Right ventricle myocardium superior (tissue), 1 donor: Measurements from ENCODE around the gene IGFALS. TPM values are rescaled to one million over a fixed set of nuclear protein-coding genes. Genes with fewer than 3 reads are reported as not detected.

Experiments used
- ATAC-seq: fragments of 200-7000 bp; cut with Tn5 transposase; one replicate; pipeline ENCODE4 v1.9.1; 2020; ENCODE audit warnings: mild to moderate bottlenecking; ENCODE audit not compliant: poor library complexity
- DNase-seq: peaks from one replicate; pipeline ENCODE4 v3.0.0-alpha.2; 2020
- intact Hi-C: fragments of 100-400 bp; cut with DNase I; formaldehyde crosslinking; loops from one replicate; pipeline ENCODE4 v1.11.2; 2022
- total RNA-seq: library from RNA; stranded (reverse); fragmentation: NEBNext Ultra II Directional; extraction: Animal tissue kit (Norgen Biotek cat#: 25700); gene quantifications from one replicate; pipeline ENCODE4 v1.2.1, GENCODE V29; 2021
- donor health status: DM: no; HTN: yes; CAD: no; lungs with severe emphysema.

Gene IGFALS
- total RNA-seq, 1 donor from 2014 or later, result 0.11 TPM

DNA sequence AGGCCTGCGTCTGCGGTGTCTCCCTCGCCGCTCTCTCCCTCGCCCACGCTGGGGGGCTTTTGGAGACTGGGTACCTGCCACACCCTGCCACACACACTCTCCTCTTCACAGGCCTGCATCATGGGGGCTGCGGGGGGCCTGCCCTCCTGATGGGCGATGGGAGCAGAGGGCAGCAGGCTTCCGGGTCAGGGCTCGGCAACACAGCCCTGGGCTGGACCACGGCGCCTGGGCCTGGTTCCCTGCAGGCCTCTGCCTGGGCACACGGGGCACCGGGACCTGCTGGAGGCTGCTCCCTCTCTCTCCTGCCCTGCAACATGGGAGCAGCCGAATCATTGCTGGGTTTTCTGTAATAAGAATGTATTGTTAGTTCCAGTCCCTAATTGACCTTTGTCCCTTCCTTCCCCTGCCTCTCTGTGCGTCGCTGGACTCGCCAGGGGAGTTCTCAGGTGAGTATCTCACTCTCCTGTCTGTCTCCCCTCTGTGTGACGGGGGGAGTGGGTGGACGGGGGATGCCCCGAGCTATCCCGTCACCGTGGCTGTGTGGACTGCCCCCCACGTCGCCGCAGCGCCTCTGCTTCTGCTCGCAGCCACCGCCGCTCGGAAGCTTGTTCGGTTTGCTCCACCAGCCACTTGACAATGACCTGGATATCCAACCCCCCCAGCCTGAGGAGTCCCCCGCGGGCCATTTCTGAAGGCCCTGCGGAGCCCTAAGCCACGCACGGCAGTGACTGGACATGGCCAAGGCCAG, 35.6 kb downstream of the IGFALS start:
- intact Hi-C loops, result no loop called here
- DNase-seq (no peak), ATAC-seq (no peak)

DNA sequence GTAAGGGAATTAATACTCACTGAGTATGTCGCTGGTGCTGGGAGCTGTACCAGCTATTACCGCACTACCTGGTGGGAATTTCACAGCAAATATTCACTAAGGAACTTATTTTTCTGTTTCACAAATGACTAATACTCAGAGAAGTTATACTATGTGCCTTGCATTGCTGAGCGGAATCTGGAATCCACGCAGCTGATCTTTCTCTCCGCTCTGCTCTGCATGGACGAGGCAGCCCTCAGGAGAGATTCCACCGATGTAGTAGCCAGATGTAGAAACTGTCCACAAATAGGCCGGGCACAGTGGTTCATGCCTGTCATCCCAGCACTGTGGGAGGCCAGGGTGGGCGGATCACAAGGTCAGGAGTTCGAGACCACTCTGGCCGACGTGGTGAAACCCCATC, 39.3 kb downstream of the IGFALS start:
- DNase-seq (no peak), ATAC-seq (no peak)
- intact Hi-C loops, result no loop called here

DNA sequence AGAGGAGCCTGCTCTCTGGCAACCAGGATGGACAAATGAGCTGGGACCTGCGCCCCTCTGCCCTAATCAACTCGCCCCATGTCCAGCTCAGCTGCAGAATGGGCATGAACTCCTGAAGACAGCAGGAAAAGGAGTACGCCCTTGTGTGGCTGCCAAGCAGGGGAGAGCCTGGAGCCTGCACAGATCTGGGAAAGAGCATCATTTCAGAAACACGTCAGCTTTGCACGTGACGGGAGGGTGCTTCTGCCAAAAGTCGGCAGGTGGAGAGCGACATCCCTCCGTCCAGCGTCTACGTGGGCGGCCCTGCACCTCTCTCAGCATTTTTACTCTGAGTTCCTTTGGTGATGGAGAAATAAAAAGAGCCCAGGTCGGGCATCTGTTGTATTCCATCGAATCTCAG, 40.7 kb downstream of the IGFALS start:
- no peak for DNase-seq
- ATAC-seq, result no peak

DNA sequence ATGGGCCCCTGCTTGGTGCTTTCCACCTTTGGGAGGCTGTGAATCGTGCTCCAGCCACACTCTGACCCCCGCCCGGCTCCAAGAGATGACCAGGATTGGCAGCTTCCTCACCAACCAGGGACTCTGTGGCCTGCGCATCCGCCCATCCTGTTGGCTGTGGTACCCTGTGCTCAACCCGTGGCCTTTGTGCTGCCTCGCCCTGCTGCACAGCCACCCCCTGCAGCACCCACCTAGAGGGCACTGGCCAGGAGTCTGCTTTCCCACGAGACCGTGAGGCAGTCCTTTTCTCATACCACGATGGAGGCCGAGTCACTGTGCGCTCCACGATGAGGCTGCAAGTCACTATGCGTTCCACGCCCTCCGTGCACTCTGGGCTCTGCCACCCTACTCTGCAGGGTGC, 41.6 kb downstream of the IGFALS start:
- intact Hi-C loops, result no loop called here
- no peak for DNase-seq
- ATAC-seq, result no peak

More for the DNA sequence above, 40.7 kb downstream of the IGFALS start:
- intact Hi-C loops, result no loop called here

DNA sequence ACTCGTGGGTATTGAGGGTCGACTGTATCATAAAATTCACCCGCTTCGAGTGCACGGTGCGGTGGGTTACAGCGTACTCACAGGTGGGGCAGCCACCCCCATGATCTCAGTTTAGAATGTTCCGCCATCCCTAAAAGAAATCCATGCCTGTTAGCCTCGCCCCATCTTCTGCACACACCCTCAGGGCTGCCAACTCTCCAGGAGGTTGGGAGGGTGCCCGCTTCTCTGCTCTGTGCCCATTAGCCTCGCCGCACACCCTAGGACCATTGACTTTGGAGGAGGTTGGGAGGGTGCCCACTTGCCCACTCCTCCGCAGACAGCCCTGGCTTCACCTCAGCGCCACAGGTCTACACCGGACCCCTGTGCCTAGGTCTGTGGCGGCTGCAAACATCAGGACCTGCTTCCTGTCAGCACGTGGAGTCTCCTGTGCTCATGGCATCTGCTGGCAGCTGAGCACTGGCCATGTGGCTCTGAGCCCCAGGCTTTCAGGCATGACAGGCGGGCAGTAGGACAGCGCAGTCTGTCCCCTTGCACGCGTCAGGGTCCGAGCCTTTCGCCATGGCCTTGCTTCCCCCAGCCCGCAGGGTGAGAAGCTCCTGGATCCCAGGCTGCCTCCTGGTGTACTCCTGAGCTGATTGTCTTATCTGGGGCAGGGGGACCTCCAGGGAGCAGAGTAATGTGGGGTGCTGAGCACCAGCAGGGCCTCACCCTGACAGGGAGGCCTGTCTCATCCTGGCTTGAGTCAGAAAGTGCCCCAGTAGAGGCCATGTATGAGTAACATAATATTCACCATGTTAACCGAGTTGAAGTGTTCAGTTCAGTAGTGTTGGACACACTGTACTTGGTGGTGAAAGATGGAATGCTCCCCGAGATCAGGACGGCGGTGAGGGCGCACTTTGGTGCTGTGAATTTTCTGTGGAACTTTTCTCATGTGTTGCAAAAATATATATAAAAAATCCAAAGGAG, 44.1 kb downstream of the IGFALS start:
- intact Hi-C loops, result no loop called here
- DNase-seq (no peak), ATAC-seq (no peak)

DNA sequence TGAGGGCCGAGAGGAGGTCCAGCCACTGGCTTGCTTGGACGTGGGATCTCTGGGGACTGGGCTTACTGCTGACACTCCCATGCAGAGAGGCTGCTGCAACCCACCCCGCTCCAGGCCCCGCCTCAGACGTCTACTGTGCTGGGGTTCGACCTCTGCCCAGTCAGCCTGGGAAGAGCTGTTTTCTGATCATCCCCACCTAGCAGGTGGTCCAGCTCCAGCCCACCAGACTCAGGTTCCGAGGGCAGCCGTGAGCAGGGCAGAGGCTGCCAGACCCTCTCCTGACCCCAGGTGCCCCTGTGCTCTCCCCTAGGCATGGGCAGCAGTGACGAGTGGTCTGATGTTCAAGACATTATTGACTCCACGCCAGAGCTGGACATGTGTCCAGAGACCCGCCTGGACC, 45.6 kb downstream of the IGFALS start:
- intact Hi-C loops, result no loop called here
- DNase-seq (no peak), ATAC-seq (no peak)

DNA sequence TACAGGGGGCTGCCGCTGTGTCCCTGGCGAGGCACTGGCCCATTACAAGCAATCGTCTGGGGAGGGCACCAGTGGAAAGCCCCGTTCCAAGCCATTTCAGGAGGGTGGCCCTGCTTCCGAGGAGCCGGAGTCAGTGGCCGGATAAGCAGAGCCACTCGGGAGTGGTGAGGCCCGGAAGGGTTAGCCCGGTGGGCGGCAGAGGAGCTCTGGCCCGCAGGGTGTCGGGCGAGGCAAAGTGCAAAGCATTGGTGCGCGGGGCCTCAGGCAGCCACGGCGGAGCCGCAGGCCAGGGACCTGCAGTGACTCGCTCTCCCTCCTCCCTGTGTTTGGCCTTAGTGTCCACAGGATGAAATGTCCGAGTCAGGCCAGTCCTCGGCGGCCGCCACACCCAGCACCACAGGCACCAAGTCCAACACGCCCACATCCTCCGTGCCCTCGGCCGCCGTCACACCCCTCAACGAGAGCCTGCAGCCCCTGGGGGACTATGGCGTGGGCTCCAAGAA, 46.8 kb downstream of the IGFALS start:
- DNase-seq, result no peak
- ATAC-seq, result no peak
- intact Hi-C loops, result no loop called here

DNA sequence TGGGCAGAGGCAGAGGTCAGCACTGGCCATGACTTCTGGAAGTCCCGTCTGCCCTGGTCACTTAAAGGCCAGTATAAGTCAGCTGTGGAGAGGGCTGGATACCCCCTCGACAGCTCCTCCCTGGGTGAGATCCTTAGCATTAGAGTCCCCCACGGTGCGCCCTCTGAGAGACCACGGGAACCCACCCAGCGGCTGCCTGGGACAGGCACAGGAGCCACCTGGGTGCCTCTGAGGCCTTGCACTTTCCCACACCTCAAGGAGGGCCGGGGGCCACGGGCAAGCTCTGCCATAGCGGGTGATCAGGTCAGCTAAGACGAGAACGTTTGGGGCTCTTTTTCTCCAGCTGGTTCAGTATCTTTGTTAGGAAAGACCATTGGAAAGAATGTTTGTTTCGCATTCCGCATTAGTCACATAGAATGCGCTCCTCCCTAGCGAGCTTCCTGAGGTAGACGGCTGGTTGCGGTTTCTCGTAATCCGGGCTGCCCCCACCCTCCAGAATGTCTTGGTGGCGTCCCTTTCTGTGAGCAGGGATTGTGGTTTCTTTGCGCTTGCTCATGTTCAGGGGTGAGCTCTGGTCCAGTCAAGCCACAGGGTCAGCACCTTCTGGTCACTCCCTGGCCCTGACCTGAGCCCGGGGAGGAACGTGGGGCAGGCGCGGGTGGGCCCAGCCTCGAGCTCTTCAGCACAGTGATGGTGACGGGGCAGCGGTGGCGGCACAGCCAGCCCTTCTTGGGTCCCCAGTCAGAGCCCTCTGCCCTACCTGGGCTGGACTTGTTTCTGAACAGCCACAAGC, 47.4 kb downstream of the IGFALS start:
- ATAC-seq (no peak), DNase-seq (no peak)
- intact Hi-C loops, result no loop called here

DNA sequence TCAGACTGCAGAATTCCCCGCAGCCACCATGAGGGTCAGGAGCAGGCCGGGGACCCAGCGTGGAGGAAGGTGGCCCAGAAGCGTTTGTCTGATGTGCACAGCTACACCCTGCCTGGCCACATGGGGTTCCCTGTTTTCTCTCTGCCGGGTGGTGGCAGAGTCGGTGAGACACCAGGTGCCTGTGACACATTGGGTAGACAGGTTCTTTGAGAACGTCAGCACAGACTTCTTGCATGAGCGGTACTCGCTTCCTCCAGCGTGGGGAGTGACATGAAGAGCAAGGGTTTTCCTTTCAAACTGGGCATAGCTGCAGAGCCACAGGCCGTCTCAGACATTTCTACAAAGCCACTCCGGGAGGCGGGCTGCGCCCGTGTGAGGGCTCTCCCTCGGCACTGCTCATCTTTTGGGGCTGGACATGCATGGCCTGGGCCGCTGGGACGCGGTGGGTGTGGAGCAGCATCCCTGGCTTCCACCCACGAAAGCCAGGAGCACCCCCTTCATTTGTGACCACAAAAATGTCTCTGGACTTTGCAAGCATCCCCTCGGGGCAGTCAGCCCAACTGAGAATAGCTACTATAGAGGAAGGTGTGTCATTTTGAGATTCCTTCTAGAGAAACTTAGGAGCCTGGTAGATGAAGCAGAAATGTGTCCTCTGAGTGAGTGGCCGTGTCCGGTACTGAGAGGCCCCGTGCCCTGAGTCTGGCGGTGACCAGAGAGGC, 48.2 kb downstream of the IGFALS start:
- ATAC-seq (no peak), DNase-seq (no peak)
- intact Hi-C loops, result no loop called here

DNA sequence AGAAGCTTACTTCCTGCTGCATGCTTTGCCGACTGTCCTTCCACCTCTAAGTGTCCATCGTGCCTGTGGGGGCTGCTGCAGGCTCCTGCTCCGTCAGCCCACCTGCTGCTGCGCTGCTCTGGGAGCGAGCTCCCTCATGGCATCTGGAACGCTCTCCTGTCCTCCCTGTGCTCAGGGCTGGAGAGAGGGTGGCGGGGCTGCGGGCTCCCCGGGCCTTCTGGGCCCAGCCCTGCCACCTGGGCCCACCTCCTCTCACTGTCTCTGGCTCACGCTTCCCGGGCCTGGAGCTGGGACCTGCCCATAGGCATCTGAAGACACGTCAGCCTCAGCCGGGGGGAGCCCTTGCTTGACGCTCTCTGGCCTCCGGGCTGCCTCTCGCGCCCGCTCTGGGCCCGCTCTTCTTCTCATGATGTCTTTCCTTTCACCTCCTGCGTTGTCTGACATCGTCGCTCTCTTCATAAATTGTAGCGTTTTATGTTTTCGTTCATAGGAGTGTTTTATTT, 49.1 kb downstream of the IGFALS start:
- ATAC-seq, result no peak
- intact Hi-C loops, result no loop called here

DNA sequence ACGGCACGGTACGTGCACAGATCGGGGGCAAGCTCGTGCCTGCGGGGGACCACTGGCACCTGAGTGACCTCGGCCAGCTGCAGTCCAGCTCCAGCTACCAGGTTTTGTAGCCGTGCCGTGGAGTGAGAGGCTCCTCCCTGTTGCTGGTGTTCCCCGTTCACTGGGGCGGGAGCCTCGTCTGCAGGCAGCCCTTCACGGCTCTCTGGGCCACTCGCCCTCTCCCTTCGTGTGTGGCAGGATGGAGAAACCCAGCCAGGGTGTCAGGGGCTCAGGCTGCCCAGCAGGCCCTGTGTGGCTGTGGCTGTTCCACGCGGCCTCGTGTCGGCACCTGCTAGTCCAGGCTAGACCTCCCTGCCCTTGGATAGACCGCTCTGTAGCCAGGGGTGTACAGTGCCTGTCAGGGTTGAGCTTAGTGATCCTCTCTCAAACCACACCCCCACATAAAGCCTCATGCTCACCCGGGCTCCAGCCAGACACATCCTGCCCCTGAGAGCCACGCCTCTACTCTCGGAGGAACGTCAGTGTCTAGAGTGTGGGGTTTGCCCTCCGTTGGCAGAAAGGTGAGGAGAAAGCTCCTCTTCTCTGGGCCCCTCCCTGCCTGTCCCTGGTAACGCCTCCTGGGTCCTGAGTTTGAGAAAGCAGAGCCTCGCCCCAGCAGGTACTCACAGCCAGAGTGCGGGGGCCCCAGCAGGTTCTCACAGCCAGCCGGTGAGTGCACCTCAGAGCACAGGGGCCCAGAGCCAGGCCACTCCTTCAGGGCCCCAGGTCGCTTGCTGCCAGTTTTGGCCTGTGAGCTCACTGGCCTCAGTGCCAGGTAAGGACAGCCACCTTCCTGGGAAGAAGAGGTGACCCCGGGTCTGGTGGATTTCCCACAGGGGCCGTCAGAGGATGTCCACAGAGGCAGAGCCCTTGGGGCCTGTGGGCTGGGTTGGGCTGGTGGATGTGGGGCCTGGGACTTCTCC, 49.8 kb downstream of the IGFALS start:
- intact Hi-C loops, result no loop called here
- DNase-seq (no peak), ATAC-seq (no peak)

More for the DNA sequence above, 49.1 kb downstream of the IGFALS start:
- no peak for DNase-seq

DNA sequence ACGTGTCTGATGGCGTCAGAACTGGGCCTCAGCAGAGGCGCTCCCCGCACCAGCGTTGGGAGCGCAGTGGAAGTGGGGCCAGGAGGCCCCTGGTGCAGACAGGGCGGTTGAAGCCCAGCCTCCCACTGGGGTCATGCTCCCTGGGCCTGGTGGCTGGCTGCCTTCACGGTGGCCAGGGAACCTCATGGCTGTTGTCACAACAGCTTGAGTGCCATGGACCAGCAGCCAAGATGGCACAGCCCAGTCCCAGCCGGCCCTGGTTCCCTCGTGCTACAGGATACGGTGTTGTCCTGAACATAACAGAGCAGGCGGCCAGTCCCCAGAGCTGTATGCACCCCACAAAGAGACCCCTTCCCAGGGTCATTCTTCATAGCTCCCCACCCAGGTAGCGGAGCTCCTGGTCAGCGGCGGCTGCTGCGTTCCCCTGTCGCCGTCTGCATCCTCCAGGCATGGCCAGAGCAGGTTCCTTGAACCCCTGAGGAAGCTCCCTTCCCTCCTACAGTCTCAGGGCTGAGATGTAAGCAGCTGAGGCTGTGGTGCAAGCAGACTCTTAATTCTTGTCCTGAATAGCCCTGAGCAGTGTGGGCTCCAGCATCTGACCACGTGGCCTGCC, 51.8 kb downstream of the IGFALS start:
- ATAC-seq, result peak; percentile 49
- intact Hi-C loops, result no loop called here
- DNase-seq, result no peak

DNA sequence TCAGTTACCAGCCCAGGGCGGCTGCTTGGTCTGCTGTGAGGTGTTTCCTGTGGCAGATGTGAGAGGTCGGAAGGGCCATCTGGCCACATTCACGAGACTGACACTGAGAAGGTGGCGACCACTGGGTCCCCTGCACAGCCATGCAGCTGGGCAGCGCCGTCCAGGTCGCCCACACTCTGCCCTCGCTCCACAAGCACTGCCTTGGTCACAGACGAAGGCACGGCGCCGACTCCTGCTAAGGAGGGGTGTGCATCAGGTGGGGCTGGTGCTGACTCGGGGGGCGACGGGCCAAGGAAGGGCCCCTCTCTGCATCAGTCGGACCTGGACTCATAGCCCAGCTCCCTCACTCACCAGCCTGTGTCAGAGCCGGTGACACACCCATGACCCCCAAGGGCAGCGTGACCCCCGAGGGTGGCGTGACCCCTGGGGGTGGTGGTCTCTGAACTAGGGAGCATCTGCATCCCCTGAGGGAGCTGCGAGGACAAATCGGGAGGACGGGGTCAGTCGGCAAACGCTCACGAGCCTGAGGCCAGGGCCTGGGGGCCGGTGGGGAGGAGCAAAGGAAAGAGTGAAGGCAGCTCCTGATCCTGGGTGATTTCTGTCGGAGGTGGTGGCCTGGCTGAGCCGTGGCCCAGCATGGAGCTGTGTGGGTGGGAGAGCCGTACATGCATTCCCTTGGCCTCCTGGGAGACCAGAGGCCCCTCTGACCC, 52.6 kb downstream of the IGFALS start:
- intact Hi-C loops, result no loop called here
- DNase-seq, result no peak
- ATAC-seq, result peak; percentile 28
